Astrocyte (in vitro differentiated cells and primary cell): ENCODE results near the gene OR5I1. TPM values are rescaled to one million over a fixed set of nuclear protein-coding genes. Genes with fewer than 3 reads are reported as not detected.

ENCODE experiments used
- total RNA-seq: library from RNA; stranded (reverse); gene quantifications from 2 replicates; pipeline ENCODE4 v1.2.1, GENCODE V29; 2021

The OR5I1 gene
- total RNA-seq, 1 donor from 2014 or later, result not detected

Other genes starting within 250 kb of the OR5I1 start
- not detected in 2 replicates for gene OR5D13, start 163.0 kb downstream of the OR5I1 start, total RNA-seq
- not detected in 2 replicates for gene OR5D14, start 140.8 kb downstream of the OR5I1 start, total RNA-seq
- gene OR5L1, start 125.0 kb downstream of the OR5I1 start, total RNA-seq, result not detected in 2 replicates
- gene OR5D18, start 116.8 kb downstream of the OR5I1 start, total RNA-seq, result not detected in 2 replicates
- not detected in 2 replicates for gene OR5L2, start 109.2 kb downstream of the OR5I1 start, total RNA-seq
- gene OR5D16, start 97.6 kb downstream of the OR5I1 start, total RNA-seq, result not detected in 2 replicates
- not detected in 2 replicates for gene TRIM51, start 53.1 kb downstream of the OR5I1 start, total RNA-seq
- not detected in 2 replicates for gene OR5W2, start 21.8 kb downstream of the OR5I1 start, total RNA-seq
- gene OR10AG1, start 33.5 kb upstream of the OR5I1 start, total RNA-seq, result not detected in 2 replicates
- not detected in 2 replicates for gene OR5F1, start 58.2 kb upstream of the OR5I1 start, total RNA-seq
- gene OR5AS1, start 91.3 kb upstream of the OR5I1 start, total RNA-seq, result not detected in 2 replicates
- gene OR8I2, start 156.9 kb upstream of the OR5I1 start, total RNA-seq, result not detected in 2 replicates
- gene OR8H2, start 167.3 kb upstream of the OR5I1 start, total RNA-seq, result not detected in 2 replicates
- not detected in 2 replicates for gene OR8H3, start 186.0 kb upstream of the OR5I1 start, total RNA-seq
- not detected in 2 replicates for gene OR8J3, start 203.8 kb upstream of the OR5I1 start, total RNA-seq
- not detected in 2 replicates for gene OR8K5, start 223.9 kb upstream of the OR5I1 start, total RNA-seq
- not detected in 2 replicates for gene OR5J2, start 240.2 kb upstream of the OR5I1 start, total RNA-seq